ENCODE results near the gene CLRN3.

CLRN3 gene

DNA sequence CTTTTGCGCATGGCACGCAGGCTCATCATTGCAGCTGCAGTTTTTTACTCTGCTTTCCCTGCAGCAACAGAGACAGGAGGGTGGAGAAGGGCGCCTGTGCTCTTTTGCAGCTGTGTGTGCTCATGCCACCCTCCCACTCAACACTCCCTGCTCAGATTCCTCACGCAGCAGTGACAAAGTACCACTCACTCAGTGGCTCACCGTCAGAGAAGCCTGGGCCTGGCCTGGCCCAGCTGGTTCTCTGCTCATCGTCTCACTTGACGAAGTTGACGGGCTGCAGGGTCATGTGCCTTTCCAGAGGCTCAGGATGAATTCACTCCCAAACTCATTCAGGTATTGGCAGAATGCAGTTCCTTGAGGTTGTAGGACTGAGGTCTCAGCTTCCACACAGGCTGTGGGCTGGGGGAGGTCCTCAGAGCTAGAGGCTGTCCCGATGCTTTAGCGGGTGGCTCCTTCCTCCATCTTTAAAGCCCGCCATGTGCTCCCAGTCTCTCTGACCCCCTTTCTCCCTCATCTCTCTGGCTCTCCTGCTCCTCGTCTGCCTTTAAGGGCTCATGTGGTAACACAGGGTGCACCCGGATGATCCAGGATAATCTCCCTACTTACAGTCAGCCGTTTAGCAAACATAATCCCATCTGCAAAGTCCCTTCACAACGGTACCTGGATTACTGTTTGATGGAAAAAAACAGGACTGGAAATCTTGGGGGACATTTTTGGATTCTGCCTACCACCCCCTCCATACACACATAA is 40.0 kb upstream of the CLRN3 start:
- 92% methylated on average over 15 of the region's 15 CpGs for WGBS
- peaks cover 1% of the 10 kb centered on the region for H3K79me1 ChIP-seq (replicated peaks; ENCODE audit: low read length, poor library complexity, severe bottlenecking)
- peak overlapping the region; percentile 24 to 71 for H3K4ac ChIP-seq (ENCODE audit: low read depth in 1 of 2, low read length in 2 of 2)
- no peak overlapping the region for H2BK5ac ChIP-seq (ENCODE audit: low read depth, low read length, poor library complexity, severe bottlenecking)
- no peak overlapping the region for H2AFZ ChIP-seq (ENCODE audit: low read depth, low read length)
- H2BK15ac ChIP-seq (ENCODE audit: low read depth, poor library complexity, severe bottlenecking), result no peak overlapping the region
- H4K8ac ChIP-seq (ENCODE audit: low read length), result no peak overlapping the region
- H3K9me3 ChIP-seq (ENCODE audit: control insufficient read depth, low read length), result no peaks in the 10 kb centered on the region
- no peak overlapping the region for H3K9ac ChIP-seq (ENCODE audit: low read length)
- H3K36me3 ChIP-seq (ENCODE audit: control insufficient read depth in 1 of 2, insufficient read depth in 2 of 2, low read depth in 1 of 2, low read length in 2 of 2), result no peaks in the 10 kb centered on the region
- H3K14ac ChIP-seq (ENCODE audit: low read length in 2 of 2), result peak overlapping the region in 1 of 2 experiments; percentile 86
- no peak overlapping the region for H2AK5ac ChIP-seq (ENCODE audit: low read length, severe bottlenecking)
- H3K27ac ChIP-seq (ENCODE audit: low read length, poor library complexity, severe bottlenecking), result no peak overlapping the region
- H3K27me3 ChIP-seq (ENCODE audit: control insufficient read depth in 1 of 2, insufficient read depth in 1 of 2, low read length in 2 of 2), result no peaks in the 10 kb centered on the region
- H3K23ac ChIP-seq (ENCODE audit: low read length in 2 of 2), result no peak overlapping the region
- H2BK120ac ChIP-seq (ENCODE audit: low read depth, low read length), result no peak overlapping the region
- no peak overlapping the region for H3K4me2 ChIP-seq (ENCODE audit: low read length, poor library complexity, severe bottlenecking)
- peak overlapping the region in 1 of 2 experiments; percentile 77 for H2BK12ac ChIP-seq (ENCODE audit: low read length in 2 of 2)
- H3K4me1 ChIP-seq (ENCODE audit: control insufficient read depth, insufficient read depth, low read depth, low read length), result no peaks in the 10 kb centered on the region
- no peak overlapping the region for H3K4me3 ChIP-seq (ENCODE audit: insufficient read depth in 1 of 2, low read depth in 1 of 2, low read length in 2 of 2)
- no peak for DNase-seq
- H4K91ac ChIP-seq (ENCODE audit: low read length), result no peak overlapping the region
- H3K18ac ChIP-seq (ENCODE audit: low read depth in 1 of 2, low read length in 2 of 2), result peak overlapping the region in 1 of 2 experiments; percentile 81

DNA sequence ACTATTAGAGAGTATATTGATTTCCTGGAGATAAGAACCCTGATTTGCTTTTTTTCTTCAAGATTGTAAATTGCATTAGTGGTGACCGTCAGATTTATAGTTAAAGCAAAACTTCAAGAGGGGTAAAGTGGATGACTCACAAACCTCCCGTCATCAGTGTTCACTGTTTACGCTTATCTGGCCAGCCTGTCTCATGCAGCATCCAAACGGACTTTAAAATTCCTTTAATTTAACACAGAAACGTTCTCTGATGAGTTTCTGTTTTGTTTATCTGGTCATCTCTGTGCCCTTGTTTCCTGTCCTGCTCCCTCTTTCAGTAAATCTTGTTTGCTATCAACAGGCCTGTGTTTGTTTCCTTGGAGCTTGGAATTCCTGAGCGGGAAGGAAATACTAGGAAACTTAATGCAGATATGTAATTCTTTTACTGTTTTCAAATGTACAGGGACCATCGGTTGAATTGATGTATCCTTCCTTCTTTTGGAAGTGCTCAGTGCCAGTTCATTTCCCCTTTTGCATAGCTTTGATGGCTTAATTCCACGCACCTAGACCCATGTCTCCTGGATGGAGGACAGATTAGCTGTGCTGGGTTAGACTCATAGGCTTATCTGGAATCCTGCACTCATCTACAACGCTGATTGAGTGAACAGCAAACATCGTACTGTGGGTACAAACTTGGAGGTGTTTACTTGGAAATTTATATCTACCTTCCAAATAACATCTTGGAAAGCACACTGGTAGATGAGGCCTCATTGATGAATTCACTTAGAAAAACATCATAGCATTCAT is 35.5 kb upstream of the CLRN3 start:
- peaks cover 3% of the 10 kb centered on the region for H3K4me1 ChIP-seq (ENCODE audit: control insufficient read depth, insufficient read depth, low read depth, low read length)

DNA sequence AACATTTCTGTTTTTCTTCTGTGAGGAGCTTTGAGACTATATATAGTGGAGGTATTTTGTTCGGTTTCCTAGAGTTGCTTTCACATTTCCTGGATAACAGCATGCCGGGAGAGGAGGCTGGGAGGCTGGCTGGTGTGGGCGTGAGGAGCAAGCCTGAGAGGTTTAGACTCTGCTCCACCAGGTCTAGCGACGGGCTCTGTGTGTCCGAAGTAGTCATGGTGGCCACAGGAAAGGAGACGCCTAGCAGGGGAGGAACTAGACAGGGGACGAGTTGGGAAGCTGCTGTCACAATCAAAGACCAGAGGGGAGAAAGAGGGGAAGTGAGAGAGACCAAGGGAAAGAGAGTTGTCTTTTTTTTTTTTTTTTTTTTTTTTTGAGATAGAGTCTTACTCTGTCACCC is 33.7 kb upstream of the CLRN3 start:
- H4K91ac ChIP-seq (ENCODE audit: low read length), result no peak overlapping the region
- peaks cover 13% of the 10 kb centered on the region for H3K4me1 ChIP-seq (ENCODE audit: control insufficient read depth, insufficient read depth, low read depth, low read length)
- peak; percentile 14 for DNase-seq
- whole genome bisulfite sequencing, result 86% methylated on average over 8 of the region's 8 CpGs
- no peak overlapping the region for H3K4me3 ChIP-seq (ENCODE audit: insufficient read depth in 1 of 2, low read depth in 1 of 2, low read length in 2 of 2)
- peaks cover 5% of the 10 kb centered on the region for H3K79me1 ChIP-seq (replicated peaks; ENCODE audit: low read length, poor library complexity, severe bottlenecking)
- H3K14ac ChIP-seq (ENCODE audit: low read length in 2 of 2), result peak overlapping the region in 1 of 2 experiments; percentile 85
- no peak overlapping the region for H2BK15ac ChIP-seq (ENCODE audit: low read depth, poor library complexity, severe bottlenecking)
- peak overlapping the region in 1 of 2 experiments; percentile 61 for H3K18ac ChIP-seq (ENCODE audit: low read depth in 1 of 2, low read length in 2 of 2)
- H2AK5ac ChIP-seq (ENCODE audit: low read length, severe bottlenecking), result no peak overlapping the region
- no peak overlapping the region for H2BK120ac ChIP-seq (ENCODE audit: low read depth, low read length)
- no peaks in the 10 kb centered on the region for H3K9me3 ChIP-seq (ENCODE audit: control insufficient read depth, low read length)
- H3K23ac ChIP-seq (ENCODE audit: low read length in 2 of 2), result no peak overlapping the region
- no peak overlapping the region for H3K4me2 ChIP-seq (ENCODE audit: low read length, poor library complexity, severe bottlenecking)
- no peaks in the 10 kb centered on the region for H3K27me3 ChIP-seq (ENCODE audit: control insufficient read depth in 1 of 2, insufficient read depth in 1 of 2, low read length in 2 of 2)
- no peak overlapping the region for H3K9ac ChIP-seq (ENCODE audit: low read length)
- no peak overlapping the region for H2BK5ac ChIP-seq (ENCODE audit: low read depth, low read length, poor library complexity, severe bottlenecking)
- no peak overlapping the region for H4K8ac ChIP-seq (ENCODE audit: low read length)
- no peak overlapping the region for H3K27ac ChIP-seq (ENCODE audit: low read length, poor library complexity, severe bottlenecking)
- no peaks in the 10 kb centered on the region for H3K36me3 ChIP-seq (ENCODE audit: control insufficient read depth in 1 of 2, insufficient read depth in 2 of 2, low read depth in 1 of 2, low read length in 2 of 2)
- peak overlapping the region in 1 of 2 experiments; percentile 71 for H3K4ac ChIP-seq (ENCODE audit: low read depth in 1 of 2, low read length in 2 of 2)
- H2BK12ac ChIP-seq (ENCODE audit: low read length in 2 of 2), result peak overlapping the region; percentile 15 to 85
- no peak overlapping the region for H2AFZ ChIP-seq (ENCODE audit: low read depth, low read length)

More for the DNA sequence above, 35.5 kb upstream of the CLRN3 start:
- Histone ChIP-seq H3K79me1 (replicated peaks; ENCODE audit: low read length, poor library complexity, severe bottlenecking) (peaks cover 5% of the 10 kb centered on the region), H2AFZ (ENCODE audit: low read depth, low read length) (no peak overlapping the region), H2BK15ac (ENCODE audit: low read depth, poor library complexity, severe bottlenecking) (no peak overlapping the region), H3K23ac (ENCODE audit: low read length in 2 of 2) (no peak overlapping the region), H3K4me2 (ENCODE audit: low read length, poor library complexity, severe bottlenecking) (peak overlapping the region; percentile 31), H3K4me3 (ENCODE audit: insufficient read depth in 1 of 2, low read depth in 1 of 2, low read length in 2 of 2) (peak overlapping the region in 1 of 2 experiments; percentile 52), H2BK120ac (ENCODE audit: low read depth, low read length) (peak overlapping the region; percentile 59), H2BK12ac (ENCODE audit: low read length in 2 of 2) (peak overlapping the region; percentile 69 to 93), H3K36me3 (ENCODE audit: control insufficient read depth in 1 of 2, insufficient read depth in 2 of 2, low read depth in 1 of 2, low read length in 2 of 2) (no peaks in the 10 kb centered on the region), H3K14ac (ENCODE audit: low read length in 2 of 2) (peak overlapping the region in 1 of 2 experiments; percentile 79), H3K4ac (ENCODE audit: low read depth in 1 of 2, low read length in 2 of 2) (peak overlapping the region in 1 of 2 experiments; percentile 90), H2BK5ac (ENCODE audit: low read depth, low read length, poor library complexity, severe bottlenecking) (no peak overlapping the region), H3K27me3 (ENCODE audit: control insufficient read depth in 1 of 2, insufficient read depth in 1 of 2, low read length in 2 of 2) (no peaks in the 10 kb centered on the region), H3K18ac (ENCODE audit: low read depth in 1 of 2, low read length in 2 of 2) (peak overlapping the region; percentile 78 to 84), H4K8ac (ENCODE audit: low read length) (peak overlapping the region; percentile 56), H3K9ac (ENCODE audit: low read length) (peak overlapping the region; percentile 70), H4K91ac (ENCODE audit: low read length) (peak overlapping the region; percentile 57), H3K27ac (ENCODE audit: low read length, poor library complexity, severe bottlenecking) (no peak overlapping the region), H3K9me3 (ENCODE audit: control insufficient read depth, low read length) (no peaks in the 10 kb centered on the region), H2AK5ac (ENCODE audit: low read length, severe bottlenecking) (no peak overlapping the region)
- peak; percentile 97 for DNase-seq
- 0% methylated on average over 6 of the region's 10 CpGs for WGBS
